H1 (cell line): ENCODE measurements around the gene THOC6. TPM values are rescaled to one million over a fixed set of nuclear protein-coding genes. Genes with fewer than 3 reads are reported as not detected.

Source experiments
- HDAC2 ChIP-seq, 2 experiments: fragments of 300-600 bp in 1 of 2; sonication (generic) in 1 of 2; IDR thresholded peaks; 2 replicates each; pipeline ENCODE4 v1.6.1; 2011 to 2012; ENCODE audit warnings: low read depth in 2 of 2, low read length in 2 of 2, mild to moderate bottlenecking in 2 of 2, moderate library complexity in 2 of 2, borderline replicate concordance in 1 of 2, inconsistent platforms in 1 of 2
- RXRA ChIP-seq: IDR thresholded peaks from 2 replicates; pipeline ENCODE4 v1.6.1; 2011; ENCODE audit warnings: low read depth, mild to moderate bottlenecking, low read length, moderate library complexity; ENCODE audit not compliant: insufficient read depth
- SIRT6 ChIP-seq: IDR thresholded peaks from one replicate; pipeline ENCODE4 v1.7.1; 2012; ENCODE audit warnings: low read length, inconsistent platforms
- ZNF274 ChIP-seq: IDR thresholded peaks from 2 replicates; pipeline ENCODE4 v1.7.0; 2012; ENCODE audit warnings: low read length, borderline replicate concordance; ENCODE audit errors: extremely low read depth
- polyA plus RNA-seq, 7 experiments: library from polyadenylated mRNA; depleted of rRNA in 3 of 7; stranded (reverse) in 5 of 7; unstranded in 2 of 7; fragments of >200 nt in 5 of 7; fragments of 200-250 nt in 2 of 7; gene quantifications; 1 replicate in 5 of 7; 2 replicates in 1 of 7; 4 replicates in 1 of 7; pipeline versions ENCODE4 v1.2.1 to v1.2.3, GENCODE V29; 2011 to 2013; ENCODE audit warnings: missing spikeins in 2 of 7, mixed read lengths in 2 of 7
- total RNA-seq: library from RNA; stranded (reverse); fragmentation: NEBNext Ultra II Directional; extraction: Animal tissue kit (Norgen Biotek cat#: 25700); gene quantifications from 2 replicates; pipeline ENCODE4 v1.2.1, GENCODE V29; 2021

THOC6 gene
- total and polyA plus RNA-seq, 2 of the 8 experiments (the other 6 are each of a cell fraction or from before 2014, with no cell fraction given), result 78.5 to 111 TPM

- no peak for TF ChIP-seq RXRA
- TF ChIP-seq SIRT6, result no peak
- TF ChIP-seq ZNF274, result no peak
- no peak for TF ChIP-seq HDAC2 (IDR thresholded peaks at IDR 0.05; ENCODE audit: borderline replicate concordance in 1 of 2, low read depth in 2 of 2, low read length in 2 of 2)
Observed at GRCh38 chr16:2982402-2982801, 41.4 kb upstream of the THOC6 start (continued).
